Stimulated activated CD4-positive, alpha-beta T cell treated with anti-CD3 and anti-CD28 coated beads, TNF-alpha, amount 100 ng/mL, for 1 hour (primary cell): Measurements from ENCODE around the gene PRM1.
A peak's percentile ranks its signal among the peaks of the same experiment; 100 is the strongest.

Experiments used
- DNase-seq, 3 donors: peaks; one replicate each; pipeline ENCODE4 v3.0.0-alpha.2; 2020; ENCODE audit warnings: low read depth in 3 of 3, low spot score in 1 of 3

PRM1 gene

GRCh38 chr16:11280616-11281522, at the start of gene PRM1:
Gene PRM1, minus strand, starts transcription at chr16:11281330. Its CDS starts 92 bp downstream, at chr16:11281238.
- no peak for DNase-seq

- no peak for DNase-seq
These were observed 49.6 kb upstream of the PRM1 start for GRCh38 chr16:11330526-11331237.

DNA sequence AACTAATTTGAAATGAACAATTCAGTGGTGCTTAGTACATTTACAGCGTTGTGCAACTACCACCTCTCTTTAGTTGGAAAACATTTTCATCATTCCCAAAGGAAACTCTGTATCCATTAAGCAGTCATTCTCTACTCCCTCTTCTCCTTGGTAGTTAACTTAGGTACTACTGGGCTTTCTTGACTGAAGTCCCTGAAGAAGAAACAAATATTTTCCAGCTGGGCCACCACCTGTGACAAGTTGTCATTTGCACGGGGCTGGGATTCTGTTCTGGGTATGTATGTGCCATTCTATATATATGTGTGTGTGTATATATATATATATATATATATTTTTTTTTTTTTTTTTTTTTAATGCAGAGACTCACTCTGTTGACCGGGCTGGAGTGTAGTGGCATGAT, 48.8 kb upstream of the PRM1 start:
- DNase-seq: no peak

GRCh38 chr16:11329071-11329491, 48.0 kb upstream of the PRM1 start:
- no peak for DNase-seq

GRCh38 chr16:11328172-11329070, 47.3 kb upstream of the PRM1 start:
- DNase-seq: peak in 2 of 3 donors; percentile 9 to 14

DNA sequence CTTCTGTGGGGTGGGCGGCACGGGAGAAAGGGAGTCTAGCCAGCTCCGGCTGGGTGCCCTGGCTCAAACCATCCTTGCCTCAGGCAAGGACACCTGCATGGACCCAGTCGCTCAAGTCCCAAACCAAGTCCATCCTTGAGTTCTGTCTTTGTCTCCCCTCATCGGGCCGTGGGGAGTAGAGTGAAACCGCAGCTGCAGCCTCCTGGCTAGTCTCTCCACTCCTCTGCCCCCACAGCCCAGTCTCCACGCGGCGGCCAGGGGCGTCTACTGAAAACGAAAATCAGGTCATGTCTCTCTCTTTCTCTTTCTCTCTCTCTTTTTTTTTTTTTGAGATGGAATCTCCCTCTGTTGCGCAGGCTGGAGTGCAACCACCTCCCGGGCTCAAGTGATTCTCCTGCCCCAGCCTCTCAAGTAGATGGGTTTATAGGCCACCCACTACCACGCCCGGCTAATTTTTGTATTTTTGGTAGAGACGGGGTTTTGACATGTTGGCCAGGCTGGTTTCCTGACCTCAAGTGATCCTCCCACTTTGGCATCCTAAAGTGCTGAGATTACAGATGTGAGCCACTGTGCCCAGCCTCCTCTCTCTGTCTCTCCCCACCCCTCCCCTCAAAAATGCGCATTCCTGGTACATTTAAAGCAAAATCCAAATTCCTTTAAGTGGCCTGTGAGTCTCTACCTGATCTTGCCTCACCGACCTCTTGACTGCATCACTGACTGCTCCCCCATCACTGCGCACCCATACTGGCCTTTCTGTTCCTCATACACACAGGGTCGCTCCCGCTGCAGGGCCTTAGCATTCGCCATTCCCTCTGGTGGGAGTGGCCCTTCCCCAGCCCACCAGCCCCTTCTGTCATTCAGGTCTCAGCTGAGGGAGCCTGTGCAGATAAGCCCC, 46.4 kb upstream of the PRM1 start:
- DNase-seq: no peak

DNA sequence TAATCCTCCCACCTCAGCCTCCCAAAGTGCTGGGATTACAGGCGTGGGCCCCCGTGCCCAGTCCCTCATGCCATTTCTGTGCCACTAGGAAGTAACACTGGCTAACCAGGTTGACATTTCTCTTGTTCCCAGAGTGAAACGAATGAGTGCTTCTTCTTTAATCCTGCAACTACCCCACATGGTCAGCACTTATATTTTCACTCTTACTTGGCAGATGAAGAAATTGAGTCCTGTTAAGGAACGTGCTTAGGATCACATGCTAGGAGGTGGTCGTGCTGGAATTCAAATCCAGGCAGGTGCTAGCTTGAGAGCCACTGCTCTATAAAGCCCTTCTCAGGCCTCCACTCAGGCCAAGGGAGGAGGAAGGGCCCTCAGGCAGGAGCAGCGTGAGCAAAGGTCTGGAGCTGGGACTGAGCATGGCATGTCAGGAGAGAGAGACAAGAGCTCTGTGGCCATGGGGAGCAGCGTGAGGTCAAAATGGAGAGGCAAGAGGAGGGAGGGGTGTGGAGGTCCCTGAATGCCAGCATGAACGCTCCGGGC, 45.7 kb upstream of the PRM1 start:
- no peak for DNase-seq

DNA sequence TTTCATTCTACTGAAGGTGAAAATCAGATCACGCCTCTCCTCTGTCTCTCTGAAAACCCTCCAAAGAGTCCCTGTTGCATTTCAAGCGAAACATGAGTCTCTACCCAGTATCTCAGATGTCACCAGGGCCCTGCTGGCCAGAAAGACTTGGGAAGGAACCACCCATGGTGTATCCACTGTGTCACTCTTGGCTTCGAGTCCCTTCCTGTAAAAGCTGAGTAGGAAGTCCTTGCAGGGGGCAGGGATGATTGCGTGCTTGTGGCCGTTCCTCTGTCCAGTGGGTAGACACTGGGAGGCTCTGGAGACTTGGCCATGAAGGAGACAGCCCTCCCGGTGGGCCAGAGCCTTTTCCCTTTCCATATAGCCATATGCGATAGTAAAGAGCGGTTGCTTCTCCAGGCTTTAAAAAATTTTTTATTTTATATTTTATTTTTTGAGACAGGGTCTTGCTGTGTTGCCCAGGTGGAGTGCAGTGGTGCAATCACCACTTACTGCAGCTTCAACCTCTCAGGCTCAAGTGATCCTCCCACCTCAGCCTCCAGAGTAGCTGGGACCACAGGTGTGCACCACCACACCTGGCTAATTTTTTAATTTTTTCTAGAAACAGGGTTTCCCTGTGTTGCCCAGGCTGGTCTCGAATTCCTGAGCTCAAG, 45.1 kb upstream of the PRM1 start:
- DNase-seq: no peak

DNA sequence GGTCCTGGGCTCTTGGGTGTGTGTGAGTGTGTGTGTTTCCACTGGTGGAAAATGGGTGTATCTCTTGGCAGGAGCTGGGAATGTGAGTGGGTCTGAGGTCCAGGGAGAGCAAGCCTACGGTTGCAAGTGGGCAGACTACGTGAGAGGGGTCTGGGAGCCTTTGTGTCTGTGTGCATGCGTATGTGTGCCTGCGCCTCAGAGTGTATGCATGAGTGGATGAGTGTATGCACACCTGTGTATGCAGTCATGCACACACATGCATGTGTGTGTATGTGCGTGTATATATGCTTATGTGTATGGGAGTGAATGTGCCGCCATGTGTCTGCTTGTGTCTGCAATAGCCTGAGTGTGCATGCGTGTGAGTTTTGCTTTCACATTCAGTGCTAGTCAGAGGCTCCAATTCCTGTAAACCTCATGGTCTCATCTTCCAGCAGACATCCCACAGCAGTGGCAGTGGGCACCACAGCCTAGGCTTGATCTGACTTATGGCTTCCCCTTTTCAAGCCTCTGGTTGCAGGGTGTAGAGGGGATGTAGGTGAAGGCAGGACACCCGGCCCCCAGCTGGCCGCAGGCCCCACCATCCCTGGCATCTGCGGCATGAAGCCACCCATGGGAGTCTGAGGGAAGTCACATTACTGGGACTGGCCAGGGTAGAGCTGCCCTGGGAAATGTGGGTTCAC, 44.4 kb upstream of the PRM1 start:
- DNase-seq: no peak

GRCh38 chr16:11323551-11324336, 42.6 kb upstream of the PRM1 start:
- no peak for DNase-seq

GRCh38 chr16:11322823-11323222, 41.7 kb upstream of the PRM1 start:
- no peak for DNase-seq

DNA sequence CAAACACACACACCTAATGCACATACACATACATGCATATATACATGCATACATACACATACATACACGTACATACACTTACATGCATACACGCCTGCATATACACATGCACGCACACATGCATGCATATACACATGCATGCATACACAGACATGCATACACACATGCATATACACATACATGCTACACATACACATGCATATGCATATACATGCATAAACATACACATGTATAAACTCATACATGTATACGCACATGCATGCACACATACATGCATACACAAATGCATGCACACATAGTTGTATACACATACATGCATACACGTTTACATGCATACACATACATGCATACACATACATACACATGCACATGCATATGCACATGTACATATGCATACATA, 40.5 kb upstream of the PRM1 start:
- no peak for DNase-seq

- DNase-seq: no peak
These were observed 39.0 kb upstream of the PRM1 start for GRCh38 chr16:11320170-11320569.

DNA sequence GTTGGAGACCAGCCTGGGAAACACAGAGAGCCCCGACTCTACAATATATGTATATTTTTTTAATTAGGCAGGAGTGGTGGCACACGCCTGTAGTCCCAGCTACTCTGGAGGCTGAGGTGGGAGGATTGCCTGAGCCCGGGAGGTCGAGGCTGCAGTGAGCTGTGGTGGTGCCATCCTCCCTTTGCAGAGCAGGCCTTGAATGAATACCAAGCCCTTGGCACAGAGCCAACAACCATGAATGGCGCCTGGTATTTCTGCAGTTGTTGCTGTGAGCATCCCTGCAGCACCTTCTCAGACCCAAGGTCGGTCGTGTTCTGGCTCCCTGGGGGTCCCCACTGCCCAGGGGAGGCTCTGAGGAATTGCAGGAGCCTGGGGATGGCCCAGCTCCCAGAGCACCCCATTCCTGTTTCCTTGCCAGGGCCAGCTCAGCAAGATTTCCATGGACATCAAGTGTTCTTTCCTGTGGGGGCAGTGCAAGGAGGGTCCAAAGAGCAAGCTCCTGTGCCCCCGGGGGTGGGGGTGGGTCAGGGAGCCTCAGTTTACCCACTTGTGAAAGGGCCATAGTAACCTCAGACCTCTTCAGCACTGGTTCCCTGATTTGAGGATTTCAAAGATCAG, 38.5 kb upstream of the PRM1 start:
- no peak for DNase-seq

- no peak for DNase-seq
These were observed 37.7 kb upstream of the PRM1 start for GRCh38 chr16:11318817-11319216.

DNA sequence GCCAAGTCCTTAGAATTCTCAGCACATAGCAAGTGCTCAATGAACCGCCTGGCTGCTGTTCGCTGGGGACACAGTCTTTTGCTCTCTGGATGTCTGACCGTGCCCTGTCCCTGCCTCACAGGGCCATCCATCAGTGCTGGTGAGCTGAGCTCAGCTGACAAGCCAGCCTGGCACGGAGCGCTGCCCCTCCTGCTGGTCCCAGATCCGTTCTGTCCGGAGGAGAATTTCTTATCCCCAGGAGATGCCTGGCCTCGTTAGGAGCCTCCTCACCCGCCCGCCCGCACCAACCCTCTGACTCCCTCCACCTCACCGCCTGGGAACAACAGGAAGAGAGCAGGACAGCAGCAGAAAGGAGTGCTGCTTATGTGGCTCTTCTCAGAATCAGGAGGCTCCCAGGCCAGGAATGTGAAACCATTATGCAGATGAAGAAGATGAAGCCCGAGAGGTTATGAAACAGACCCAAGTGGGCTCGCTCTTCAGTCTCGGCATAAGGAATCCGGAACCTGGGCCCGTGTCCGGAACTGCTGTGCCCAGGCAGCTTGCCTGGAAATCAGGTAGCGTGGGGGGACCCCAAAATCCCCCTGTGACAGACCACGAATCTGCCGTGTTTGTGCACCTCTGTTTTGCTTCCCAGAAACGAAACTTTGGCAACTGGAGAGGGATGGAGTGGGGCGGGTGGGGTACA, 35.3 kb upstream of the PRM1 start:
- no peak for DNase-seq

GRCh38 chr16:11315510-11315909, 34.4 kb upstream of the PRM1 start:
- no peak for DNase-seq
